HepG2 (cell line): Measurements from ENCODE around the gene DCAF8. TPM values are rescaled to one million over a fixed set of nuclear protein-coding genes. Genes with fewer than 3 reads are reported as not detected.

ENCODE experiments used
- ATAC-seq: fragments of 200-7000 bp; cut with Tn5 transposase; 3 replicates; pipeline ENCODE4 v1.9.1; 2020; ENCODE audit warnings: mild to moderate bottlenecking, moderate library complexity
- BruUV-seq: library from RNA; stranded (reverse); fragments of 400-500 nt; replicated peaks from 2 replicates; lab custom pipeline; 2021; lab: Mats Ljungman, UMichigan
- CTCF ChIA-PET: fragments of 300-600 bp; formaldehyde crosslinking; extraction: SDS; loops from one replicate; lab custom pipeline; 2021; ENCODE audit warnings: low total read pairs, inconsistent platforms, low intra/inter-chr PET ratio; lab: Yijun Ruan, JAX
- POLR2A ChIA-PET: fragments of 350-600 bp; sonication (Branson Sonifier 250); formaldehyde crosslinking; loops from one replicate; lab custom pipeline; 2020; ENCODE audit warnings: antibody characterized with exemption, inconsistent platforms; lab: Yijun Ruan, JAX
- DNase-seq: peaks from one replicate; pipeline ENCODE4 v3.0.0-alpha.2; 2015; ENCODE audit warnings: low spot score
- FAIRE-seq: peaks from 3 replicates; lab custom pipeline; 2011; peaks lifted over from hg19 to GRCh38; lab: Jason Lieb, UNC
- H2AFZ ChIP-seq: one replicate; pipeline ENCODE4 v1.6.1; 2011; ENCODE audit warnings: low read length, inconsistent platforms
- H3K27ac ChIP-seq: fragments of 300-600 bp; 3 replicates; pipeline ENCODE4 v1.8.0; 2011; ENCODE audit warnings: mixed run types, mild to moderate bottlenecking, mixed read lengths, low read length, inconsistent platforms; ENCODE audit not compliant: insufficient read depth; ENCODE audit errors: extremely low read length
- H3K27me3 ChIP-seq, 2 experiments: fragments of 200-600 bp in 1 of 2; 2 replicates in 1 of 2; 3 replicates in 1 of 2; pipeline versions ENCODE4 v1.6.0 to v1.8.0; 2011; ENCODE audit warnings: low read length in 2 of 2, mild to moderate bottlenecking in 2 of 2, moderate library complexity in 2 of 2, inconsistent platforms in 1 of 2; ENCODE audit not compliant: insufficient read depth in 2 of 2, control insufficient read depth in 1 of 2
- H3K36me3 ChIP-seq, 2 experiments: fragments of 200-600 bp in 1 of 2; replicated peaks in 1 of 2; 2 replicates in 1 of 2; 3 replicates in 1 of 2; pipeline versions ENCODE4 v1.5.1 to v1.8.0; 2011; ENCODE audit warnings: low read length in 2 of 2, inconsistent platforms in 1 of 2; ENCODE audit not compliant: insufficient read depth in 2 of 2, control insufficient read depth in 1 of 2
- H3K4me1 ChIP-seq: 2 replicates; pipeline ENCODE4 v1.5.1; 2012; ENCODE audit warnings: low read length, inconsistent platforms; ENCODE audit not compliant: insufficient read depth
- H3K4me2 ChIP-seq: 2 replicates; pipeline ENCODE4 v1.6.0; 2011; ENCODE audit warnings: low read depth, low read length, inconsistent platforms
- H3K4me3 ChIP-seq, 3 experiments: fragments of 200-600 bp in 1 of 3; sonication (generic), shearing (Covaris generic) in 1 of 3; replicated peaks in 1 of 3; 2 replicates each; pipeline ENCODE4 v1.5.1; 2011 to 2016; ENCODE audit warnings: low read length in 3 of 3, inconsistent platforms in 2 of 3, low read depth in 2 of 3, mild to moderate bottlenecking in 2 of 3, control low read depth in 1 of 3, mixed read lengths in 1 of 3; ENCODE audit not compliant: insufficient read depth in 1 of 3
- H3K79me2 ChIP-seq: one replicate; pipeline ENCODE4 v1.6.1; 2011; ENCODE audit warnings: low read length, inconsistent platforms; ENCODE audit not compliant: insufficient read depth
- H3K9ac ChIP-seq: 2 replicates; pipeline ENCODE4 v1.6.0; 2011; ENCODE audit warnings: mild to moderate bottlenecking, low read depth, low read length, inconsistent platforms; ENCODE audit not compliant: insufficient read depth
- H3K9me3 ChIP-seq: 2 replicates; pipeline ENCODE4 v1.5.1; 2012; ENCODE audit warnings: mild to moderate bottlenecking, low read length
- H4K20me1 ChIP-seq: 2 replicates; pipeline ENCODE4 v1.6.0; 2011; ENCODE audit warnings: inconsistent platforms, mild to moderate bottlenecking, low read length, moderate library complexity; ENCODE audit not compliant: insufficient read depth
- HNF1A ChIP-seq, 2 experiments: sonication (generic) in 1 of 2; formaldehyde crosslinking in 1 of 2; IDR thresholded peaks; 2 replicates each; pipeline versions ENCODE4 v1.4.0 to v1.6.1; 2016 to 2020; ENCODE audit warnings: borderline replicate concordance in 1 of 2, low read depth in 1 of 2, mild to moderate bottlenecking in 1 of 2, missing genetic modification reagents in 1 of 2
- SCMH1 ChIP-seq: sonication (generic); formaldehyde crosslinking; IDR thresholded peaks from 2 replicates; pipeline ENCODE4 v1.9.0; 2021; ENCODE audit warnings: missing genetic modification reagents, mild to moderate bottlenecking, borderline replicate concordance
- STAG1 ChIP-seq: sonication (generic); formaldehyde crosslinking; IDR thresholded peaks from 2 replicates; pipeline ENCODE4 v1.4.0; 2020; ENCODE audit warnings: missing genetic modification reagents
- TFE3 ChIP-seq: IDR thresholded peaks from 2 replicates; pipeline ENCODE4 v1.6.1; 2016
- ZNF530 ChIP-seq: sonication (generic); formaldehyde crosslinking; IDR thresholded peaks from 2 replicates; pipeline ENCODE4 v1.5.0; 2020; ENCODE audit warnings: low read depth, mild to moderate bottlenecking, missing genetic modification reagents
- WGBS: methylation state at CpG from one replicate; pipeline ENCODE4 v1.1.6; 2017; ENCODE audit warnings: low lambda C conversion rate; 5-methylcytosine and 5-hydroxymethylcytosine counted together
- in situ Hi-C: cut with HindIII; loops from 2 replicates; pipeline ENCODE4 v1.10.0; 2017; ENCODE audit warnings: low pct_unique_long_range_greater_than_20kb; ENCODE audit not compliant: extremely low pct_ligation_motif_present
- intact Hi-C: fragments of 100-400 bp; cut with micrococcal nuclease; formaldehyde crosslinking; loops from one replicate; pipeline ENCODE4 v1.10.0; 2022; ENCODE audit not compliant: unreplicated experiment
- polyA plus RNA-seq, 8 experiments: library from polyadenylated mRNA; depleted of rRNA in 3 of 8; stranded (reverse) in 7 of 8; unstranded in 1 of 8; fragments of >200 nt; fragmentation: Illumina TruSeq in 4 of 8; extraction: Trizol in 4 of 8; gene quantifications; 2 replicates each; pipeline versions ENCODE4 v1.2.1 to v1.2.3, GENCODE V29; 2011 to 2016; ENCODE audit warnings: low read depth in 4 of 8, missing spikeins in 1 of 8, mixed read lengths in 1 of 8; ENCODE audit not compliant: insufficient read depth in 1 of 8
- total RNA-seq, 5 experiments: library from RNA; depleted of rRNA; stranded (reverse); fragments of >200 nt; fragmentation: Illumina TruSeq; extraction: Trizol; gene quantifications; 2 replicates each; pipeline ENCODE4 v1.2.3, GENCODE V29; 2016; ENCODE audit warnings: low read depth in 1 of 5

DCAF8 gene
- total and polyA plus RNA-seq, 2 of the 13 experiments (the other 11 are each of a cell fraction or from before 2014, with no cell fraction given), result 73.4 to 79.8 TPM

GRCh38 chr1:160307118-160307791, 44.9 kb upstream of the DCAF8 start:
- Histone ChIP-seq H3K9ac (no peak overlapping the region), H3K27me3 (no peaks in the 10 kb centered on the region), H4K20me1 (no peaks in the 10 kb centered on the region), H3K4me3 (no peak overlapping the region), H2AFZ (no peak overlapping the region), H3K9me3 (no peaks in the 10 kb centered on the region), H3K4me2 (no peak overlapping the region), H3K4me1 (no peaks in the 10 kb centered on the region), H3K27ac (no peak overlapping the region), H3K36me3 (peaks cover 29 to 87% of the 10 kb centered on the region in 2 experiments), H3K79me2 (no peaks in the 10 kb centered on the region)
- 99% methylated on average over 13 of the region's 13 CpGs for WGBS
- ChIA-PET POLR2A (no interaction called here), CTCF (no interaction called here)
- intact Hi-C loops, result no loop called here
- DNase-seq, result no peak
- in situ Hi-C loops, result no loop called here
- no TSS peak for BruUV-seq
- no peak for ATAC-seq
- TF ChIP-seq STAG1 (CRISPR knock-in tag) (no peak), TFE3 (no peak)
- FAIRE-seq, result no peak

DNA sequence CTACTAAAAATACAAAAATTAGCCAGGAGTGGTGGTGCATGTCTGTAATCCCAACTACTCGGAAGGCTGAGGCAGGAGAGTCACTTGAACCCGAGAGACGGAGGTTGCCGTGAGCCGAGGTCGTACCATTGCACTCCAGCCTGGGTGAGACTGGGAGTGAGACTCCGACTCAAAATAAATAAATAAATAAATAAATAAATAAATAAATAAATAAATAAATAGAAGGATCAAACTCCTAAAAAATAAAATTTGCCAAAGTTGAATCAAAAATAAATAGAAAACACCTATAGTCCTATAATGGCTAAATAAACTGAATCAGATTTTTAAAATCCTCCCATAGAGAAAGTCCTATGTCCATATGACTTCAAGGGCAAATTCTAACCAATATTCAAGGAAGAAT, 37.8 kb upstream of the DCAF8 start:
- Histone ChIP-seq H4K20me1 (no peaks in the 10 kb centered on the region), H3K79me2 (no peaks in the 10 kb centered on the region), H3K4me3 (no peak overlapping the region), H3K9ac (no peak overlapping the region), H3K36me3 (peaks cover 36 to 76% of the 10 kb centered on the region in 2 experiments), H2AFZ (no peak overlapping the region), H3K9me3 (no peaks in the 10 kb centered on the region), H3K27ac (no peak overlapping the region), H3K4me2 (no peak overlapping the region), H3K27me3 (no peaks in the 10 kb centered on the region), H3K4me1 (no peaks in the 10 kb centered on the region)
- POLR2A ChIA-PET, result no interaction called here
- BruUV-seq, result no TSS peak
- intact Hi-C loops (no loop called here), in situ Hi-C loops (no loop called here)
- FAIRE-seq (no peak), ATAC-seq (no peak), DNase-seq (no peak)
- WGBS, result 85% methylated on average over 7 of the region's 7 CpGs
- CTCF ChIA-PET, result no interaction called here
- TF ChIP-seq ZNF530 (CRISPR knock-in tag) (no peak), HNF1A (IDR thresholded peaks at IDR 0.05; ENCODE audit: low read depth) (no peak), HNF1A (CRISPR knock-in tag; IDR thresholded peaks at IDR 0.05; ENCODE audit: borderline replicate concordance) (no peak), SCMH1 (CRISPR knock-in tag) (no peak)
